HepG2 (cell line): Measurements from ENCODE around the gene ADAM15. TPM values are rescaled to one million over a fixed set of nuclear protein-coding genes. Genes with fewer than 3 reads are reported as not detected.

Experiments used
- FLYWCH1 ChIP-seq: sonication (generic); formaldehyde crosslinking; IDR thresholded peaks from 2 replicates; pipeline ENCODE4 v1.8.1; 2023; ENCODE audit warnings: mild to moderate bottlenecking, missing genetic modification reagents
- GTF2F1 ChIP-seq: fragments of 150-350 bp; IDR thresholded peaks from 2 replicates; pipeline ENCODE4 v1.6.1; 2014; ENCODE audit warnings: low read length
- HDAC2 ChIP-seq: sonication (generic); formaldehyde crosslinking; IDR thresholded peaks from 2 replicates; pipeline ENCODE4 v1.4.0; 2020; ENCODE audit warnings: missing genetic modification reagents
- HNRNPLL ChIP-seq: fragments of 200-400 bp; formaldehyde crosslinking; IDR thresholded peaks from 2 replicates; pipeline ENCODE4 v1.6.1; 2017; ENCODE audit warnings: mild to moderate bottlenecking, low read depth, low read length; ENCODE audit not compliant: poor library complexity, severe bottlenecking
- NR3C1 ChIP-seq: sonication (generic); formaldehyde crosslinking; IDR thresholded peaks from 2 replicates; pipeline ENCODE4 v1.4.0; 2020; ENCODE audit warnings: missing genetic modification reagents
- PHB2 ChIP-seq: fragments of 450-650 bp; IDR thresholded peaks from 2 replicates; pipeline ENCODE4 v1.6.1; 2018; ENCODE audit not compliant: partially characterized antibody
- RXRB ChIP-seq: IDR thresholded peaks from 2 replicates; pipeline ENCODE4 v1.6.1; 2016; ENCODE audit warnings: borderline replicate concordance, missing genetic modification reagents, missing compliant biosample characterization
- SCMH1 ChIP-seq: sonication (generic); formaldehyde crosslinking; IDR thresholded peaks from 2 replicates; pipeline ENCODE4 v1.9.0; 2021; ENCODE audit warnings: missing genetic modification reagents, mild to moderate bottlenecking, borderline replicate concordance
- SMYD3 ChIP-seq: sonication (generic); formaldehyde crosslinking; IDR thresholded peaks from 2 replicates; pipeline ENCODE4 v1.8.1; 2023; ENCODE audit warnings: mild to moderate bottlenecking, missing genetic modification reagents
- SPEN ChIP-seq: sonication (generic); formaldehyde crosslinking; IDR thresholded peaks from 2 replicates; pipeline ENCODE4 v1.5.1; 2020; ENCODE audit warnings: low read depth, mild to moderate bottlenecking, missing genetic modification reagents
- SUZ12 ChIP-seq: fragments of 150-350 bp; IDR thresholded peaks from 2 replicates; pipeline ENCODE4 v1.6.1; 2014; ENCODE audit warnings: low read depth, low read length
- ZBTB1 ChIP-seq: sonication (generic); formaldehyde crosslinking; IDR thresholded peaks from 2 replicates; pipeline ENCODE4 v1.4.0; 2020; ENCODE audit warnings: missing genetic modification reagents, borderline replicate concordance
- ZFAT ChIP-seq: sonication (generic); formaldehyde crosslinking; conservative IDR thresholded peaks from 2 replicates; pipeline ENCODE4 v1.8.1; 2023; ENCODE audit warnings: missing genetic modification reagents, inconsistent platforms
- ZMYM3 ChIP-seq: sonication (generic); formaldehyde crosslinking; IDR thresholded peaks from 2 replicates; pipeline ENCODE4 v1.5.1; 2020; ENCODE audit warnings: mild to moderate bottlenecking, missing genetic modification reagents
- ZNF205 ChIP-seq: IDR thresholded peaks from 2 replicates; pipeline ENCODE4 v1.6.1; 2018; ENCODE audit warnings: missing biosample characterization, missing genetic modification reagents
- ZNF260 ChIP-seq: sonication (generic); formaldehyde crosslinking; IDR thresholded peaks from 2 replicates; pipeline ENCODE4 v1.4.0; 2020; ENCODE audit warnings: missing genetic modification reagents, low read depth, mild to moderate bottlenecking, borderline replicate concordance
- ZNF446 ChIP-seq: sonication (generic); formaldehyde crosslinking; IDR thresholded peaks from 2 replicates; pipeline ENCODE4 v1.5.0; 2020; ENCODE audit warnings: mild to moderate bottlenecking, missing genetic modification reagents
- ZNF563 ChIP-seq: sonication (generic); formaldehyde crosslinking; IDR thresholded peaks from 2 replicates; pipeline ENCODE4 v1.8.0; 2022; ENCODE audit warnings: mild to moderate bottlenecking, moderate library complexity, missing genetic modification reagents
- ZNF720 ChIP-seq: sonication (generic); formaldehyde crosslinking; IDR thresholded peaks from 2 replicates; pipeline ENCODE4 v1.4.0; 2020; ENCODE audit warnings: missing genetic modification reagents
- ZNF768 ChIP-seq: sonication (generic); formaldehyde crosslinking; IDR thresholded peaks from 2 replicates; pipeline ENCODE4 v1.4.0; 2020; ENCODE audit warnings: missing genetic modification reagents
- ZNF878 ChIP-seq: sonication (generic); formaldehyde crosslinking; IDR thresholded peaks from 2 replicates; pipeline ENCODE4 v1.8.1; 2023; ENCODE audit warnings: mild to moderate bottlenecking, missing genetic modification reagents, moderate library complexity
- polyA plus RNA-seq, 8 experiments: library from polyadenylated mRNA; depleted of rRNA in 3 of 8; stranded (reverse) in 7 of 8; unstranded in 1 of 8; fragments of >200 nt; fragmentation: Illumina TruSeq in 4 of 8; extraction: Trizol in 4 of 8; gene quantifications; 2 replicates each; pipeline versions ENCODE4 v1.2.1 to v1.2.3, GENCODE V29; 2011 to 2016; ENCODE audit warnings: low read depth in 4 of 8, missing spikeins in 1 of 8, mixed read lengths in 1 of 8; ENCODE audit not compliant: insufficient read depth in 1 of 8
- total RNA-seq, 5 experiments: library from RNA; depleted of rRNA; stranded (reverse); fragments of >200 nt; fragmentation: Illumina TruSeq; extraction: Trizol; gene quantifications; 2 replicates each; pipeline ENCODE4 v1.2.3, GENCODE V29; 2016; ENCODE audit warnings: low read depth in 1 of 5
- TF ChIP-seq, protein P1 (sequence below): sonication (generic); formaldehyde crosslinking; IDR thresholded peaks from 2 replicates; pipeline ENCODE4 v1.5.0; 2020; ENCODE audit warnings: missing genetic modification reagents
- TF ChIP-seq, protein P2 (sequence below): IDR thresholded peaks from 2 replicates; pipeline ENCODE4 v1.6.1; 2016
- TF ChIP-seq, protein P3 (sequence below): IDR thresholded peaks from 2 replicates; pipeline ENCODE4 v1.6.1; 2016; ENCODE audit warnings: missing compliant biosample characterization, missing genetic modification reagents, borderline replicate concordance
- TF ChIP-seq, protein P4 (sequence below): sonication (generic); formaldehyde crosslinking; IDR thresholded peaks from 2 replicates; pipeline ENCODE4 v1.8.1; 2023; ENCODE audit warnings: mild to moderate bottlenecking, moderate library complexity, missing genetic modification reagents
- TF ChIP-seq, protein P5 (sequence below): sonication (generic); formaldehyde crosslinking; IDR thresholded peaks from 2 replicates; pipeline ENCODE4 v1.4.0; 2020; ENCODE audit warnings: missing genetic modification reagents, mild to moderate bottlenecking, borderline replicate concordance

The ADAM15 gene
- total and polyA plus RNA-seq, 2 of the 13 experiments (the other 11 are each of a cell fraction or from before 2014, with no cell fraction given) = 17.9 to 25.6 TPM

DNA sequence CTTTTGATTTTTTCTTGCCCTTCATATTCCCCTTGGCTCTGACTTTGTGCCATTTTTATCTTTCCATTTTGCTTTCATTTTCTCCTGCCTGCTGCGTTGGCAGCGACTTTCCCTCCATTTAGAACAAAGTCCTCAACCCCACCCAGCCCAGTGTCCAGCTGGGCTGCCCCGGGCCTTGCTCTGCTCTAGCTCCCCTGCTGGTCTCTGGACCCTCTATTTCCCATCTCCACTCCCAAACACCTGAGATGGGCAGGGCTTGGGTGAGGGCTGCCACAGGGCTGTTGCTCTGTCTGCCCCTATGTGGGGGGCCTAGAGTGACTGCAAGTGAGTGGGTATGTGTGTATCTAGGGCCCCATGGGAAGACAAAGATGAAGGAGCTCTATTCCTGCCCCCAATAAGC is 7.3 kb upstream of the ADAM15 start (continued):
- no peak for TF ChIP-seq ZBTB1
- no peak for TF ChIP-seq ZNF878 (CRISPR knock-in tag)
- no peak for TF ChIP-seq GTF2F1
- TF ChIP-seq ZNF205 = no peak
- peak; percentile 27; the same call in 1 of the 2 replicates for TF ChIP-seq HDAC2 (CRISPR knock-in tag)
- TF ChIP-seq, protein P1, sequence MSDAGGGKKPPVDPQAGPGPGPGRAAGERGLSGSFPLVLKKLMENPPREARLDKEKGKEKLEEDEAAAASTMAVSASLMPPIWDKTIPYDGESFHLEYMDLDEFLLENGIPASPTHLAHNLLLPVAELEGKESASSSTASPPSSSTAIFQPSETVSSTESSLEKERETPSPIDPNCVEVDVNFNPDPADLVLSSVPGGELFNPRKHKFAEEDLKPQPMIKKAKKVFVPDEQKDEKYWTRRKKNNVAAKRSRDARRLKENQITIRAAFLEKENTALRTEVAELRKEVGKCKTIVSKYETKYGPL = no peak
- TF ChIP-seq ZNF563 (CRISPR knock-in tag) = no peak
- TF ChIP-seq, protein P2, sequence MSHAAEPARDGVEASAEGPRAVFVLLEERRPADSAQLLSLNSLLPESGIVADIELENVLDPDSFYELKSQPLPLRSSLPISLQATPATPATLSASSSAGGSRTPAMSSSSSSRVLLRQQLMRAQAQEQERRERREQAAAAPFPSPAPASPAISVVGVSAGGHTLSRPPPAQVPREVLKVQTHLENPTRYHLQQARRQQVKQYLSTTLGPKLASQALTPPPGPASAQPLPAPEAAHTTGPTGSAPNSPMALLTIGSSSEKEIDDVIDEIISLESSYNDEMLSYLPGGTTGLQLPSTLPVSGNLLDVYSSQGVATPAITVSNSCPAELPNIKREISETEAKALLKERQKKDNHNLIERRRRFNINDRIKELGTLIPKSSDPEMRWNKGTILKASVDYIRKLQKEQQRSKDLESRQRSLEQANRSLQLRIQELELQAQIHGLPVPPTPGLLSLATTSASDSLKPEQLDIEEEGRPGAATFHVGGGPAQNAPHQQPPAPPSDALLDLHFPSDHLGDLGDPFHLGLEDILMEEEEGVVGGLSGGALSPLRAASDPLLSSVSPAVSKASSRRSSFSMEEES (CRISPR knock-in tag) = no peak
- no peak for TF ChIP-seq HNRNPLL
- TF ChIP-seq, protein P3, sequence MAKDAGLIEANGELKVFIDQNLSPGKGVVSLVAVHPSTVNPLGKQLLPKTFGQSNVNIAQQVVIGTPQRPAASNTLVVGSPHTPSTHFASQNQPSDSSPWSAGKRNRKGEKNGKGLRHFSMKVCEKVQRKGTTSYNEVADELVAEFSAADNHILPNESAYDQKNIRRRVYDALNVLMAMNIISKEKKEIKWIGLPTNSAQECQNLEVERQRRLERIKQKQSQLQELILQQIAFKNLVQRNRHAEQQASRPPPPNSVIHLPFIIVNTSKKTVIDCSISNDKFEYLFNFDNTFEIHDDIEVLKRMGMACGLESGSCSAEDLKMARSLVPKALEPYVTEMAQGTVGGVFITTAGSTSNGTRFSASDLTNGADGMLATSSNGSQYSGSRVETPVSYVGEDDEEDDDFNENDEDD (CRISPR knock-in tag) = peak; percentile 22; the same call in 1 of the 2 replicates
- TF ChIP-seq, protein P4, sequence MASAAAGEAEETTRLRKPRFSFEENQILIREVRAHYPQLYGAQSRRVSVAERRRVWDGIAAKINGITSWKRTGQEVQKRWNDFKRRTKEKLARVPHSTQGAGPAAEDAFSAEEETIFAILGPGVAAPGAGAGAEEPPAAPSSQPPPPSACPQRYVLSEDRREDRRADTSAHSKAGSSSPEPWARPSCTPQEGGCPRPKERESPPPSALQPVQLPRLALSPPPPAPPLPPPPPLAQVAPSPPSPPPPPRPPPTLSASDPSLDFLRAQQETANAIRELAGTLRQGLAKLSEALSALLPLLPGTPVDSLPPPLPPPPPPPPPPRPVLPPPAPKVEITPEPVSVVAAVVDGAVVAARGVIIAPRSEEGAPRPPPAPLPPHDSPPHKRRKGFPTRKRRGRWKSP (CRISPR knock-in tag) = 0 out of 2 replicates have a peak, but pooled peaks have one; percentile 11
- TF ChIP-seq, protein P5, sequence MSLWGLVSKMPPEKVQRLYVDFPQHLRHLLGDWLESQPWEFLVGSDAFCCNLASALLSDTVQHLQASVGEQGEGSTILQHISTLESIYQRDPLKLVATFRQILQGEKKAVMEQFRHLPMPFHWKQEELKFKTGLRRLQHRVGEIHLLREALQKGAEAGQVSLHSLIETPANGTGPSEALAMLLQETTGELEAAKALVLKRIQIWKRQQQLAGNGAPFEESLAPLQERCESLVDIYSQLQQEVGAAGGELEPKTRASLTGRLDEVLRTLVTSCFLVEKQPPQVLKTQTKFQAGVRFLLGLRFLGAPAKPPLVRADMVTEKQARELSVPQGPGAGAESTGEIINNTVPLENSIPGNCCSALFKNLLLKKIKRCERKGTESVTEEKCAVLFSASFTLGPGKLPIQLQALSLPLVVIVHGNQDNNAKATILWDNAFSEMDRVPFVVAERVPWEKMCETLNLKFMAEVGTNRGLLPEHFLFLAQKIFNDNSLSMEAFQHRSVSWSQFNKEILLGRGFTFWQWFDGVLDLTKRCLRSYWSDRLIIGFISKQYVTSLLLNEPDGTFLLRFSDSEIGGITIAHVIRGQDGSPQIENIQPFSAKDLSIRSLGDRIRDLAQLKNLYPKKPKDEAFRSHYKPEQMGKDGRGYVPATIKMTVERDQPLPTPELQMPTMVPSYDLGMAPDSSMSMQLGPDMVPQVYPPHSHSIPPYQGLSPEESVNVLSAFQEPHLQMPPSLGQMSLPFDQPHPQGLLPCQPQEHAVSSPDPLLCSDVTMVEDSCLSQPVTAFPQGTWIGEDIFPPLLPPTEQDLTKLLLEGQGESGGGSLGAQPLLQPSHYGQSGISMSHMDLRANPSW (CRISPR knock-in tag) = no peak
- peak; percentile 76 for TF ChIP-seq ZNF768
- TF ChIP-seq ZNF720 = no peak
- TF ChIP-seq SPEN (CRISPR knock-in tag) = peak; percentile 10; the same call in 1 of the 2 replicates
- no peak for TF ChIP-seq NR3C1 (CRISPR knock-in tag)
- no peak for TF ChIP-seq SCMH1
- TF ChIP-seq SMYD3 (CRISPR knock-in tag) = no peak
- no peak for TF ChIP-seq PHB2
- no peak for TF ChIP-seq FLYWCH1 (CRISPR knock-in tag)
- TF ChIP-seq ZMYM3 (CRISPR knock-in tag) = peak; percentile 53; the same call in 1 of the 2 replicates
- TF ChIP-seq RXRB = no peak
- TF ChIP-seq ZNF260 (CRISPR knock-in tag) = no peak
- no peak for TF ChIP-seq ZFAT (CRISPR knock-in tag)
- no peak for TF ChIP-seq ZNF446
- TF ChIP-seq SUZ12 = no peak
